Gastroesophageal sphincter (tissue), 4 donors: ENCODE data around the gene TEPSIN. TPM values are rescaled to one million over a fixed set of nuclear protein-coding genes. Genes with fewer than 3 reads are reported as not detected.
A peak's percentile ranks its signal among the peaks of the same experiment; 100 is the strongest.

Experiments
- ATAC-seq: fragments of 150-250 bp; one replicate; pipeline ENCODE4 v1.9.1; 2016; ENCODE audit warnings: mild to moderate bottlenecking, moderate library complexity
- H3K27ac ChIP-seq, 4 donors: fragments of 200-600 bp; sonication (generic) in 3 of 4; 1 replicate in 3 of 4; 2 replicates in 1 of 4; pipeline ENCODE4 v1.5.1; 2016 to 2019
- H3K27me3 ChIP-seq: fragments of 200-600 bp; sonication (generic); one replicate; pipeline ENCODE4 v1.5.1; 2019
- H3K36me3 ChIP-seq, 2 donors: fragments of 200-600 bp; sonication (generic); one replicate each; pipeline ENCODE4 v1.5.1; 2019; ENCODE audit warnings: control low read depth in 1 of 2
- H3K4me1 ChIP-seq, 3 donors: fragments of 200-600 bp; sonication (generic); 1 replicate in 2 of 3; 2 replicates in 1 of 3; pipeline ENCODE4 v1.5.1; 2016 to 2019; ENCODE audit warnings: control low read depth in 2 of 3
- H3K4me3 ChIP-seq, 2 donors: fragments of 200-600 bp; sonication (generic); one replicate each; pipeline ENCODE4 v1.5.1; 2019; ENCODE audit warnings: mild to moderate bottlenecking in 1 of 2, moderate library complexity in 1 of 2
- H3K9me3 ChIP-seq, 3 donors: fragments of 200-600 bp; sonication (generic); one replicate each; pipeline ENCODE4 v1.5.1; 2017 to 2019; ENCODE audit warnings: control low read depth in 2 of 3
- EP300 ChIP-seq: sonication (generic); formaldehyde crosslinking; IDR thresholded peaks from one replicate; pipeline ENCODE4 v1.6.1; 2017; ENCODE audit warnings: antibody characterized with exemption, mild to moderate bottlenecking
- POLR2A ChIP-seq, 2 donors: fragments of 450-650 bp; IDR thresholded peaks; one replicate each; pipeline ENCODE4 v1.6.1; 2017; ENCODE audit warnings: antibody characterized with exemption in 2 of 2, mild to moderate bottlenecking in 2 of 2, moderate library complexity in 1 of 2
- POLR2AphosphoS5 ChIP-seq: sonication (generic); formaldehyde crosslinking; IDR thresholded peaks from one replicate; pipeline ENCODE4 v1.6.1; 2017; ENCODE audit warnings: antibody characterized with exemption
- WGBS, 2 donors: methylation state at CpG; one replicate each; pipeline ENCODE4 v1.1.5; 2018; ENCODE audit warnings: low coverage in 1 of 2; 5-methylcytosine and 5-hydroxymethylcytosine counted together
- total RNA-seq, 4 donors: library from RNA; depleted of rRNA; stranded (reverse); fragments of >200 nt; gene quantifications; one replicate each; pipeline ENCODE4 v1.1.0, GENCODE V29; 2016
- TF ChIP-seq, protein P1 (sequence below), 4 experiments: fragments of 200-600 bp in 2 of 4; fragments of 450-650 bp in 2 of 4; sonication (generic) in 1 of 4; IDR thresholded peaks; one replicate each; pipeline ENCODE4 v1.5.1; 2017 to 2019; ENCODE audit warnings: antibody characterized with exemption in 4 of 4, mild to moderate bottlenecking in 2 of 4, moderate library complexity in 2 of 4

TEPSIN gene
- total RNA-seq, 4 donors from 2014 or later = 8.0 to 43.0 (median 23.5) TPM

DNA sequence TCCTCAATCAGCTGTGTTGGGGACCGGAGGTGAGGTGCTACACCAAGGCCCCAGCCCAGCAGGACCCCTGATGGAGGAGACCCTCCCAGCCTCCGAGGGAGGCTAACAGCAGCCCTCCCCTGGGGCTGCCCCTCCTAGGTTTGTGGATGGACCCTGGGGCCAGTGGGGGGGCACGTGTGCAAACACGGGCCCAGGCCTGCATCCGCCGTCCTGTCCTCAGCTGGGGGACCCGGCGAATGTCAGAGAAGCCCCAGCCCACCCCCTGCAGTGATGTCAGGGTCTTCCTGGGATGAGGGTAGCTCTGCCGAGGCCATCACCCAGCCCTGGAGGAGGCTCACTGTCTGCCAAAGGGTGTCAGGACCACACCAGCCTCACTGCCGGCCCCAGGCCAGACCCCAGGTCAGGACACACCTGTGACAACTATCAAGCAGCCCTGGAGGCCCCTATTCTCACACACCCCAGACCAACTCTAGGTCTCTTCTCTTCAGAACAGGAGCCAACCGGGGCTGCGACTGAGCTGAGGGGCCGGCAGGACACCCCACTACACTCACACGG lies 42.8 kb downstream of the TEPSIN start:
- Histone ChIP-seq H3K27ac (no peak overlapping the region), H3K36me3 (peaks cover 0 to 82% of the 10 kb centered on the region in 2 donors), H3K9me3 (no peaks in the 10 kb centered on the region), H3K27me3 (no peaks in the 10 kb centered on the region), H3K4me1 (peaks cover 0 to 4% (median 0%) of the 10 kb centered on the region in 3 donors), H3K4me3 (no peak overlapping the region)
- WGBS, 2 donors = no CpG with 5 or more reads among the region's 14 CpGs
- TF ChIP-seq POLR2AphosphoS5 (no peak), POLR2A (IDR thresholded peaks at IDR 0.05) (no peak), EP300 (no peak)
- TF ChIP-seq, protein P1, sequence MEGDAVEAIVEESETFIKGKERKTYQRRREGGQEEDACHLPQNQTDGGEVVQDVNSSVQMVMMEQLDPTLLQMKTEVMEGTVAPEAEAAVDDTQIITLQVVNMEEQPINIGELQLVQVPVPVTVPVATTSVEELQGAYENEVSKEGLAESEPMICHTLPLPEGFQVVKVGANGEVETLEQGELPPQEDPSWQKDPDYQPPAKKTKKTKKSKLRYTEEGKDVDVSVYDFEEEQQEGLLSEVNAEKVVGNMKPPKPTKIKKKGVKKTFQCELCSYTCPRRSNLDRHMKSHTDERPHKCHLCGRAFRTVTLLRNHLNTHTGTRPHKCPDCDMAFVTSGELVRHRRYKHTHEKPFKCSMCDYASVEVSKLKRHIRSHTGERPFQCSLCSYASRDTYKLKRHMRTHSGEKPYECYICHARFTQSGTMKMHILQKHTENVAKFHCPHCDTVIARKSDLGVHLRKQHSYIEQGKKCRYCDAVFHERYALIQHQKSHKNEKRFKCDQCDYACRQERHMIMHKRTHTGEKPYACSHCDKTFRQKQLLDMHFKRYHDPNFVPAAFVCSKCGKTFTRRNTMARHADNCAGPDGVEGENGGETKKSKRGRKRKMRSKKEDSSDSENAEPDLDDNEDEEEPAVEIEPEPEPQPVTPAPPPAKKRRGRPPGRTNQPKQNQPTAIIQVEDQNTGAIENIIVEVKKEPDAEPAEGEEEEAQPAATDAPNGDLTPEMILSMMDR (IDR thresholded peaks at IDR 0.05) = no peak
- no peak for ATAC-seq

GRCh38 chr17:81194941-81195901 lies 43.6 kb downstream of the TEPSIN start:
- peaks cover 0 to 4% (median 0%) of the 10 kb centered on the region in 3 donors for H3K4me1 ChIP-seq
- H3K9me3 ChIP-seq = no peaks in the 10 kb centered on the region
- no peaks in the 10 kb centered on the region for H3K27me3 ChIP-seq
- WGBS, 2 donors = 85 to 86% methylated on average over 4 to 7 of the region's 37 CpGs
- TF ChIP-seq POLR2AphosphoS5 (no peak), EP300 (no peak), POLR2A (IDR thresholded peaks at IDR 0.05) (no peak)
- TF ChIP-seq, protein P1 (IDR thresholded peaks at IDR 0.05) = no peak
- H3K4me3 ChIP-seq = no peak overlapping the region
- no peak overlapping the region for H3K27ac ChIP-seq
- ATAC-seq = no peak
- H3K36me3 ChIP-seq = peaks cover 0 to 89% of the 10 kb centered on the region in 2 donors

GRCh38 chr17:81194225-81194760 lies 44.6 kb downstream of the TEPSIN start:
- Histone ChIP-seq H3K4me3 (no peak overlapping the region), H3K27me3 (no peaks in the 10 kb centered on the region), H3K9me3 (no peaks in the 10 kb centered on the region), H3K4me1 (peaks cover 0 to 4% (median 0%) of the 10 kb centered on the region in 3 donors), H3K27ac (no peak overlapping the region), H3K36me3 (peaks cover 0 to 87% of the 10 kb centered on the region in 2 donors)
- TF ChIP-seq, protein P1 (IDR thresholded peaks at IDR 0.05) = no peak
- no peak for TF ChIP-seq POLR2AphosphoS5
- TF ChIP-seq POLR2A (IDR thresholded peaks at IDR 0.05) = no peak
- TF ChIP-seq EP300 = no peak
- ATAC-seq = no peak
- WGBS, 2 donors = no CpG with 5 or more reads among the region's 21 CpGs

DNA sequence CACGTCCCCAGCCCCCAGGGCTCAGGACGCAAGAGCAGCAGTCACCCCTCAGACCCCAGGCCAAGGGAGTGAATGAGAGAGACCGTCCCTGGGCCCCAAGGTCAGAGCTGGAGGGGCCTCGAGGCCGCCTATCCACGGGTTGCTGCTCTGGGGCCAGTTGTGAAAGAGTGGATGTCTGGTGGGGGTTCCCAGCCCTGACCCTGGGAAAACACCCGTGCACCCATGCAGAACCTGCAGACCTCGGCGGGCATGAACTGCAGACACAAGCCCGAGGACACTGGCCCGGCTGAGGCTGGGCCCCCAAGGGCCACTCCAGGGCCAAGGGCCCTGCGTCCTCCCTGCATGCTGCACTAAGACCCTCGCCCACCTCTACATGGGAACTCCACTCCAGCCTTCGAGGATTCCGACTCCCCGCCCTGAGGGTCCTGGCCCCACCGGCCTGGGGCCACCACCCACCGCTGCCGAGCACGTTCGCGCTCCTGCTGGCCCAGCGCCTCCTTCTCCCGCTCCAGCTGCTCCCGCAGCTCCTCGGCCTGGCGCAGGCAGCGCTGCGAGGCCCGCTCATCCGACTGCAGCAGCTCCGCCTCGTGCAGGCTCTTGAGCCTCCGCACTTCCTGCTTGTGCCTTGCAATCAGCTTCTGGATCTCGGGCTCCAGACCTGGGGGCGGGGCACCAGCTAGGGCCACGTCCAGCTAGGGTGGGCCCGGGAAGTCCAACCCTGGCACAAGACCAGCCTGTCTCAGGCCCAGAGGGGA lies 45.2 kb downstream of the TEPSIN start:
- Histone ChIP-seq H3K4me3 (no peak overlapping the region), H3K27ac (no peak overlapping the region), H3K9me3 (no peaks in the 10 kb centered on the region), H3K27me3 (no peaks in the 10 kb centered on the region), H3K36me3 (peaks cover 0 to 84% of the 10 kb centered on the region in 2 donors), H3K4me1 (peaks cover 0 to 4% (median 0%) of the 10 kb centered on the region in 3 donors)
- ATAC-seq = peak; percentile 10
- 60 to 90% methylated on average over 2 to 4 of the region's 38 CpGs for WGBS, 2 donors
- no peak for TF ChIP-seq POLR2A (IDR thresholded peaks at IDR 0.05)
- TF ChIP-seq EP300 = no peak
- TF ChIP-seq, protein P1 (IDR thresholded peaks at IDR 0.05) = no peak
- no peak for TF ChIP-seq POLR2AphosphoS5
